Calu3 (cell line): ENCODE results near the gene TRIM28. TPM values are rescaled to one million over a fixed set of nuclear protein-coding genes. Genes with fewer than 3 reads are reported as not detected.
"Not testable (repeated sequence)": the region's sequence is repeated elsewhere in the genome, so short reads cannot be mapped to it uniquely, and the experiment has no call there.

Experiments
- BruUV-seq: library from RNA; stranded (reverse); fragments of 400-500 nt; replicated peaks from 2 replicates; lab custom pipeline; 2021; lab: Mats Ljungman, UMichigan
- CTCF ChIA-PET: fragments of 300-600 bp; sonication (Branson Sonifier 250); formaldehyde crosslinking; loops from one replicate; lab custom pipeline; 2022; ENCODE audit warnings: antibody characterized with exemption; lab: Charles Lee
- DNase-seq: peaks from one replicate; pipeline ENCODE4 v3.0.0; 2022
- H3K27ac Mint-ChIP-seq: one replicate; pipeline ENCODE4 v1.8.0; 2022; ENCODE audit warnings: mixed read lengths; ENCODE audit not compliant: unreplicated experiment
- H3K27me3 Mint-ChIP-seq: one replicate; pipeline ENCODE4 v1.8.0; 2022; ENCODE audit warnings: mixed read lengths; ENCODE audit not compliant: unreplicated experiment
- H3K36me3 Mint-ChIP-seq: one replicate; pipeline ENCODE4 v1.8.0; 2022; ENCODE audit warnings: mild to moderate bottlenecking, moderate library complexity, mixed read lengths; ENCODE audit not compliant: insufficient read depth, unreplicated experiment
- H3K4me1 Mint-ChIP-seq: one replicate; pipeline ENCODE4 v1.8.0; 2022; ENCODE audit warnings: mild to moderate bottlenecking, low read depth, mixed read lengths; ENCODE audit not compliant: unreplicated experiment
- H3K4me3 Mint-ChIP-seq: one replicate; pipeline ENCODE4 v1.8.0; 2022; ENCODE audit warnings: mild to moderate bottlenecking, low read depth, moderate library complexity, mixed read lengths; ENCODE audit not compliant: unreplicated experiment
- H3K9me3 Mint-ChIP-seq: one replicate; pipeline ENCODE4 v1.8.0; 2022; ENCODE audit warnings: low read depth, mixed read lengths; ENCODE audit not compliant: unreplicated experiment
- CTCF ChIP-seq: fragments of 200-600 bp; IDR thresholded peaks from one replicate; pipeline ENCODE4 v1.8.0; 2022; ENCODE audit warnings: antibody characterized with exemption; ENCODE audit not compliant: unreplicated experiment
- intact Hi-C: fragments of 100-400 bp; cut with micrococcal nuclease; formaldehyde crosslinking; loops from one replicate; pipeline ENCODE4 v1.10.0; 2022; ENCODE audit not compliant: unreplicated experiment
- total RNA-seq: library from RNA; stranded (reverse); gene quantifications from 2 replicates; pipeline ENCODE4 v1.2.3, GENCODE V29; 2022

Gene TRIM28
- total RNA-seq, 1 experiment from 2014 or later, result 582 TPM

GRCh38 chr19:58536852-58537798 is 6.7 kb upstream of the TRIM28 start:
- Mint-ChIP-seq H3K4me1 (peaks cover 11% of the 10 kb centered on the region), H3K27ac (no peak overlapping the region), H3K27me3 (peaks cover 68% of the 10 kb centered on the region), H3K36me3 (peaks cover 5% of the 10 kb centered on the region), H3K4me3 (no peak overlapping the region), H3K9me3 (no peaks in the 10 kb centered on the region)
- TF ChIP-seq CTCF, result no peak
- intact Hi-C loops, result no loop called here
- BruUV-seq, result no TSS peak
- CTCF ChIA-PET, result no interaction called here
- no peak for DNase-seq

- BruUV-seq, result no TSS peak
- no peak for TF ChIP-seq CTCF
- Mint-ChIP-seq H3K36me3 (peaks cover 14% of the 10 kb centered on the region), H3K9me3 (no peaks in the 10 kb centered on the region), H3K27ac (peak overlapping the region; percentile 41), H3K4me3 (peak overlapping the region; percentile 62), H3K4me1 (peaks cover 11% of the 10 kb centered on the region), H3K27me3 (peaks cover 68% of the 10 kb centered on the region)
- intact Hi-C loops, result no loop called here
- CTCF ChIA-PET, result no interaction called here
- DNase-seq, result peak; percentile 64
Measured at GRCh38 chr19:58538257-58539168, 5.4 kb upstream of the TRIM28 start.

- Mint-ChIP-seq H3K4me1 (peaks cover 11% of the 10 kb centered on the region), H3K36me3 (peaks cover 21% of the 10 kb centered on the region), H3K4me3 (peak overlapping the region; percentile 62), H3K27me3 (peaks cover 62% of the 10 kb centered on the region)
- DNase-seq, CTCF ChIA-PET, H3K9me3 Mint-ChIP-seq, H3K27ac Mint-ChIP-seq, intact Hi-C loops, BruUV-seq: not testable (repeated sequence)
Measured at GRCh38 chr19:58539169-58539559, 4.7 kb upstream of the TRIM28 start.

GRCh38 chr19:58542641-58543372 is 1.1 kb upstream of the TRIM28 start:
- BruUV-seq, intact Hi-C loops, H3K9me3 Mint-ChIP-seq, DNase-seq: not testable (repeated sequence)
- H3K4me1 Mint-ChIP-seq, result peaks cover 24% of the 10 kb centered on the region
- H3K27me3 Mint-ChIP-seq, result peaks cover 56% of the 10 kb centered on the region
- H3K27ac Mint-ChIP-seq, result peak overlapping the region; percentile 95
- H3K36me3 Mint-ChIP-seq, result peaks cover 53% of the 10 kb centered on the region
- peak overlapping the region; percentile 96 for H3K4me3 Mint-ChIP-seq
- CTCF ChIA-PET, result interaction anchor here (0.9 to 1.9 kb wide), 3 partner anchors 11 to 33 kb away, joined by 3 to 28 read pairs (median 4); partner anchors contain the start of gene ZBTB45
